ENCODE results near the gene RTP3.
"Not testable (repeated sequence)": the region's sequence is repeated elsewhere in the genome, so short reads cannot be mapped to it uniquely, and the experiment has no call there.

Gene RTP3

GRCh38 chr3:46519952-46520351 lies 22.2 kb downstream of the RTP3 start:
- no peak for DNase-seq (ENCODE audit: low read depth)

- no peak for DNase-seq (ENCODE audit: low read depth)
Measured at GRCh38 chr3:46520531-46520930, 22.8 kb downstream of the RTP3 start.

- no peak for DNase-seq (ENCODE audit: low read depth)
Measured at GRCh38 chr3:46521096-46521495, 23.3 kb downstream of the RTP3 start.

GRCh38 chr3:46522201-46522600 lies 24.4 kb downstream of the RTP3 start:
- DNase-seq (ENCODE audit: low read depth): not testable (repeated sequence)

- no peak for DNase-seq (ENCODE audit: low read depth)
Measured at GRCh38 chr3:46523556-46523955, 25.8 kb downstream of the RTP3 start.

- DNase-seq (ENCODE audit: low read depth): no peak
Measured at GRCh38 chr3:46524008-46524407, 26.2 kb downstream of the RTP3 start.

GRCh38 chr3:46524832-46525231 lies 27.1 kb downstream of the RTP3 start:
- no peak for DNase-seq (ENCODE audit: low read depth)

GRCh38 chr3:46527239-46527638 lies 29.5 kb downstream of the RTP3 start:
- DNase-seq (ENCODE audit: low read depth): no peak

- no peak for DNase-seq (ENCODE audit: low read depth)
Measured at GRCh38 chr3:46533091-46533490, 35.3 kb downstream of the RTP3 start.

GRCh38 chr3:46535746-46536145 lies 38.0 kb downstream of the RTP3 start:
- no peak for DNase-seq (ENCODE audit: low read depth)

GRCh38 chr3:46536758-46537157 lies 39.0 kb downstream of the RTP3 start:
- DNase-seq (ENCODE audit: low read depth): no peak

GRCh38 chr3:46537316-46537715 lies 39.5 kb downstream of the RTP3 start:
- DNase-seq (ENCODE audit: low read depth): no peak

GRCh38 chr3:46537779-46538178 lies 40.0 kb downstream of the RTP3 start:
- DNase-seq (ENCODE audit: low read depth): no peak

- not testable (repeated sequence) for DNase-seq (ENCODE audit: low read depth)
Measured at GRCh38 chr3:46538425-46538802, 40.6 kb downstream of the RTP3 start.

GRCh38 chr3:46538803-46539442 lies 41.1 kb downstream of the RTP3 start:
- DNase-seq (ENCODE audit: low read depth): no peak

GRCh38 chr3:46539443-46540005 lies 41.7 kb downstream of the RTP3 start:
- no peak for DNase-seq (ENCODE audit: low read depth)

GRCh38 chr3:46540550-46540949 lies 42.8 kb downstream of the RTP3 start:
- DNase-seq (ENCODE audit: low read depth): no peak

GRCh38 chr3:46541835-46542234 lies 44.1 kb downstream of the RTP3 start:
- no peak for DNase-seq (ENCODE audit: low read depth)

- DNase-seq (ENCODE audit: low read depth): no peak
Measured at GRCh38 chr3:46542344-46542743, 44.6 kb downstream of the RTP3 start.

- DNase-seq (ENCODE audit: low read depth): no peak
Measured at GRCh38 chr3:46542801-46543201, 45.0 kb downstream of the RTP3 start.

- no peak for DNase-seq (ENCODE audit: low read depth)
Measured at GRCh38 chr3:46544771-46545503, 47.2 kb downstream of the RTP3 start.

- no peak for DNase-seq (ENCODE audit: low read depth)
Measured at GRCh38 chr3:46545818-46546630, 48.2 kb downstream of the RTP3 start.

Data from CMK (cell line).